ENCODE measurements around the gene EDN3. TPM values are rescaled to one million over a fixed set of nuclear protein-coding genes. Genes with fewer than 3 reads are reported as not detected.

Gene EDN3
- total RNA-seq, 1 donor from 2014 or later = not detected

GRCh38 chr20:59328071-59328470, 27.7 kb downstream of the EDN3 start:
- CTCF ChIA-PET = no interaction called here

DNA sequence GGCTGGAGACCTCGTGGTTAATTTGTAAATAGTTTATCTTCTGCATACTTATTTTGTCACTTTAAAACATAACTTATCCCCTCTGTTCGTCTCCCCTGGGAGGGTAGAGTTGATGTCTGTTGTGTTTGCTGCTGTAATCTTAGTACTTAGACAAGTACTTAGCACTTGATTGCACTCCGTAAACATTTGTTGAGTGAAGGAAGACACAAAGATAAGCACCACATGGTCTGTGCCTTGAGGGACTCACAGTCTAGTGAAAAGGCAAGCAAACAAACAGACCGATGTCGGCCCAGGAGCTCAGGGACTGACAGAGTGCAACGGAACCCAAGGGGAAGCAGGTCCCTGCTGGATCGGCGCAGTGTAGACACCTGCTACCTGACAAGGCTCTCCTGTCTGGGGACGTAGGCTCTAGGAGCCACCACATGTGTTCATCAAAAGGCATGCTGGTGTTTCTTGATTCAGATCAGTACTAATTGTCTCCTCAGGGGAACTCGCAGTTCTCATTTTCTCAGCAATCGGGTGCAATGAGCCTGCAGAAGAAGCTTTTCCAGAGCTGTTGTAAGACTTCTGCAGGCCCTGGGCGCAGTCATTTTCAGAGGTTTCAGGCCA, 31.4 kb downstream of the EDN3 start:
- TF ChIP-seq, protein P1, sequence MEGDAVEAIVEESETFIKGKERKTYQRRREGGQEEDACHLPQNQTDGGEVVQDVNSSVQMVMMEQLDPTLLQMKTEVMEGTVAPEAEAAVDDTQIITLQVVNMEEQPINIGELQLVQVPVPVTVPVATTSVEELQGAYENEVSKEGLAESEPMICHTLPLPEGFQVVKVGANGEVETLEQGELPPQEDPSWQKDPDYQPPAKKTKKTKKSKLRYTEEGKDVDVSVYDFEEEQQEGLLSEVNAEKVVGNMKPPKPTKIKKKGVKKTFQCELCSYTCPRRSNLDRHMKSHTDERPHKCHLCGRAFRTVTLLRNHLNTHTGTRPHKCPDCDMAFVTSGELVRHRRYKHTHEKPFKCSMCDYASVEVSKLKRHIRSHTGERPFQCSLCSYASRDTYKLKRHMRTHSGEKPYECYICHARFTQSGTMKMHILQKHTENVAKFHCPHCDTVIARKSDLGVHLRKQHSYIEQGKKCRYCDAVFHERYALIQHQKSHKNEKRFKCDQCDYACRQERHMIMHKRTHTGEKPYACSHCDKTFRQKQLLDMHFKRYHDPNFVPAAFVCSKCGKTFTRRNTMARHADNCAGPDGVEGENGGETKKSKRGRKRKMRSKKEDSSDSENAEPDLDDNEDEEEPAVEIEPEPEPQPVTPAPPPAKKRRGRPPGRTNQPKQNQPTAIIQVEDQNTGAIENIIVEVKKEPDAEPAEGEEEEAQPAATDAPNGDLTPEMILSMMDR (IDR thresholded peaks at IDR 0.05) = no peak

More at GRCh38 chr20:59328071-59328470, 27.7 kb downstream of the EDN3 start:
- Mint-ChIP-seq H3K4me1 (no peaks in the 10 kb centered on the region), H3K4me3 (no peak overlapping the region), H3K9me3 (no peaks in the 10 kb centered on the region), H3K27ac (no peak overlapping the region), H3K27me3 (peaks cover 14% of the 10 kb centered on the region), H3K36me3 (ENCODE audit: low read depth) (no peaks in the 10 kb centered on the region)
- ATAC-seq (ENCODE audit: low read depth) (no peak), DNase-seq (no peak)
- TF ChIP-seq, protein P1 (IDR thresholded peaks at IDR 0.05) = no peak
- intact Hi-C loops (cut with micrococcal nuclease) = no loop called here
- POLR2A ChIA-PET = no interaction called here

GRCh38 chr20:59333260-59333845, 32.9 kb downstream of the EDN3 start:
- POLR2A ChIA-PET = no interaction called here
- DNase-seq (no peak), ATAC-seq (ENCODE audit: low read depth) (no peak)
- Mint-ChIP-seq H3K27me3 (peaks cover 20% of the 10 kb centered on the region), H3K4me1 (no peaks in the 10 kb centered on the region), H3K36me3 (ENCODE audit: low read depth) (no peaks in the 10 kb centered on the region), H3K27ac (no peak overlapping the region), H3K4me3 (no peak overlapping the region), H3K9me3 (no peaks in the 10 kb centered on the region)
- intact Hi-C loops (cut with micrococcal nuclease) = no loop called here
- TF ChIP-seq, protein P1 (IDR thresholded peaks at IDR 0.05) = no peak
- CTCF ChIA-PET = no interaction called here

More for the DNA sequence above, 31.4 kb downstream of the EDN3 start:
- H3K27me3 Mint-ChIP-seq = peaks cover 24% of the 10 kb centered on the region
- CTCF ChIA-PET = no interaction called here
- no peaks in the 10 kb centered on the region for H3K36me3 Mint-ChIP-seq (ENCODE audit: low read depth)
- no peak overlapping the region for H3K4me3 Mint-ChIP-seq
- intact Hi-C loops (cut with micrococcal nuclease) = no loop called here
- DNase-seq = no peak
- POLR2A ChIA-PET = no interaction called here
- H3K4me1 Mint-ChIP-seq = no peaks in the 10 kb centered on the region
- no peak overlapping the region for H3K27ac Mint-ChIP-seq
- H3K9me3 Mint-ChIP-seq = no peaks in the 10 kb centered on the region
- ATAC-seq (ENCODE audit: low read depth) = no peak

- CTCF ChIA-PET = no interaction called here
- Mint-ChIP-seq H3K9me3 (no peaks in the 10 kb centered on the region), H3K4me1 (no peaks in the 10 kb centered on the region), H3K27me3 (peaks cover 18% of the 10 kb centered on the region), H3K4me3 (no peak overlapping the region), H3K27ac (no peak overlapping the region), H3K36me3 (ENCODE audit: low read depth) (no peaks in the 10 kb centered on the region)
- intact Hi-C loops (cut with micrococcal nuclease) = no loop called here
- POLR2A ChIA-PET = no interaction called here
- DNase-seq (no peak), ATAC-seq (ENCODE audit: low read depth) (no peak)
- TF ChIP-seq, protein P1 (IDR thresholded peaks at IDR 0.05) = no peak
Measured at GRCh38 chr20:59333951-59334350, 33.5 kb downstream of the EDN3 start.

DNA sequence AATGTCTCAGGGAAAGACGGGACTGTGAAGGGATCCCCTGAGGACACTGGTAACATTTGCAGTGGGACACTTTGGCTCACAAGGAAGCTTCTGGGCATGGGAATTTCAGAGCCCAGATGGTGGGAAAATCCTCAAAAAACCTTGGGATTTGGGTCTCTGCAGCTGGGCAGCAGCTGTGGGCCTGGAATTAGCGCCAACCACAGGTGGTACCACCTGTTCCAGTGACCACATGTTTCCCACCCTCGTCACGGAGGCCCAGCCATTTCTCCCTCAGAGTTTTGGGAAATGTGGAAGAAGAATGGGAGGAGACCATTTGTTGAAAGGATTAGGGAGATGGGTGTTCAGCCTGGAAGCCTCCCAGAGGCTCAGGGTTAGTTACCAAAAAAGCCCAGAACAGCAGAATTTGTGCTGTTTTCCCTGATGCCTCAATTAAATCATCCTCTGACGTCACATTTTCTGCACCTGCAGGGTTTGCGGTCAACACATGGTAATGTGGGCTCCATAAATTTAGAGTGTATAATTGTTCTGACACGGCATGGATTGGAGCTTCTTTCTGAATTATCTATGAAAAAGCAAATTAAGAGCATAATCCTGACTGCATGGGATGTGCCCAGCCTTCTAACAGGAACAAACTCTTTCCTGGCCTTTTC, 34.4 kb downstream of the EDN3 start:
- intact Hi-C loops (cut with micrococcal nuclease) = no loop called here
- ChIA-PET CTCF (no interaction called here), POLR2A (no interaction called here)
- ATAC-seq (ENCODE audit: low read depth) (no peak), DNase-seq (no peak)
- Mint-ChIP-seq H3K27ac (no peak overlapping the region), H3K36me3 (ENCODE audit: low read depth) (no peaks in the 10 kb centered on the region), H3K27me3 (peaks cover 18% of the 10 kb centered on the region), H3K9me3 (no peaks in the 10 kb centered on the region), H3K4me3 (no peak overlapping the region), H3K4me1 (no peaks in the 10 kb centered on the region)
- TF ChIP-seq, protein P1 (IDR thresholded peaks at IDR 0.05) = no peak
